Endothelial cell of umbilical vein (primary cell): ENCODE data around the gene TIGD4. TPM values are rescaled to one million over a fixed set of nuclear protein-coding genes. Genes with fewer than 3 reads are reported as not detected.

ENCODE experiments used
- BruUV-seq: library from RNA; stranded (reverse); fragments of 400-500 nt; replicated peaks from 2 replicates; lab custom pipeline; 2021; lab: Mats Ljungman, UMichigan
- CTCF ChIA-PET: fragments of 300-600, 350-600 bp; sonication (Branson Sonifier 250); formaldehyde crosslinking; loops from one replicate; lab custom pipeline; 2021; ENCODE audit warnings: antibody characterized with exemption, inconsistent platforms; lab: Charles Lee
- POLR2A ChIA-PET: fragments of 300-600, 350-600 bp; sonication (Branson Sonifier 250); formaldehyde crosslinking; loops from one replicate; lab custom pipeline; 2021; ENCODE audit warnings: antibody characterized with exemption, inconsistent platforms; lab: Charles Lee
- DNase-seq: peaks from one replicate; pipeline ENCODE4 v3.0.0-alpha.2; 2011; ENCODE audit warnings: low read depth, low spot score
- FAIRE-seq: peaks from 2 replicates; lab custom pipeline; 2011; peaks lifted over from hg19 to GRCh38; lab: Jason Lieb, UNC
- H2AFZ ChIP-seq: 2 replicates; pipeline ENCODE4 v1.6.0; 2012; ENCODE audit warnings: low read depth, low read length, control low read depth, inconsistent platforms
- H3K27ac ChIP-seq: 2 replicates; pipeline ENCODE4 v1.5.1; 2011; ENCODE audit warnings: low read depth, mild to moderate bottlenecking, control low read depth, low read length, moderate library complexity; ENCODE audit not compliant: insufficient read depth
- H3K27me3 ChIP-seq, 2 experiments: 2 replicates each; pipeline versions ENCODE4 v1.6.0 to v1.6.1; 2011; ENCODE audit warnings: low read length in 2 of 2, mixed read lengths in 1 of 2; ENCODE audit not compliant: control insufficient read depth in 2 of 2, insufficient read depth in 2 of 2
- H3K36me3 ChIP-seq, 2 experiments: 2 replicates in 1 of 2; 3 replicates in 1 of 2; pipeline ENCODE4 v1.5.1; 2011; ENCODE audit warnings: low read length in 2 of 2, mild to moderate bottlenecking in 1 of 2, moderate library complexity in 1 of 2; ENCODE audit not compliant: control insufficient read depth in 2 of 2, insufficient read depth in 2 of 2; ENCODE audit errors: extremely low read depth in 1 of 2
- H3K4me1 ChIP-seq: 3 replicates; pipeline ENCODE4 v1.5.1; 2011; ENCODE audit warnings: mild to moderate bottlenecking, low read length; ENCODE audit not compliant: control insufficient read depth, insufficient read depth; ENCODE audit errors: extremely low read depth
- H3K4me2 ChIP-seq: 2 replicates; pipeline ENCODE4 v1.6.1; 2011; ENCODE audit warnings: low read length, control low read depth, mixed read lengths; ENCODE audit not compliant: insufficient read depth
- H3K4me3 ChIP-seq, 3 experiments: fragments of 200-600 bp in 1 of 3; sonication (generic), shearing (Covaris generic) in 1 of 3; replicated peaks in 1 of 3; 2 replicates each; pipeline ENCODE4 v1.5.1; 2011 to 2016; ENCODE audit warnings: control low read depth in 3 of 3, low read length in 3 of 3, mild to moderate bottlenecking in 2 of 3, inconsistent platforms in 1 of 3, low read depth in 1 of 3, moderate library complexity in 1 of 3; ENCODE audit not compliant: insufficient read depth in 1 of 3
- H3K79me2 ChIP-seq: 2 replicates; pipeline ENCODE4 v1.6.0; 2012; ENCODE audit warnings: low read length, inconsistent platforms; ENCODE audit not compliant: control insufficient read depth, insufficient read depth
- H3K9ac ChIP-seq: replicated peaks from 2 replicates; pipeline ENCODE3; 2011; ENCODE audit warnings: low read length, control low read depth; ENCODE audit not compliant: insufficient read depth; ENCODE audit errors: extremely low read depth
- H3K9me1 ChIP-seq: replicated peaks from 3 replicates; pipeline ENCODE4 v1.6.0; 2011; ENCODE audit warnings: mild to moderate bottlenecking, low read length; ENCODE audit not compliant: control insufficient read depth, insufficient read depth; ENCODE audit errors: extremely low read depth
- H3K9me3 ChIP-seq: replicated peaks from 2 replicates; pipeline ENCODE4 v1.5.1; 2012; ENCODE audit warnings: low read length, inconsistent platforms; ENCODE audit not compliant: control insufficient read depth, insufficient read depth
- H4K20me1 ChIP-seq: replicated peaks from 2 replicates; pipeline ENCODE3; 2011; ENCODE audit warnings: mild to moderate bottlenecking, low read length; ENCODE audit not compliant: control insufficient read depth, insufficient read depth; ENCODE audit errors: extremely low read depth
- CTCF ChIP-seq, 2 donors: IDR thresholded peaks; 1 replicate in 1 of 2; 2 replicates in 1 of 2; pipeline ENCODE4 v1.5.1; 2011; ENCODE audit warnings: low read length in 2 of 2, mild to moderate bottlenecking in 2 of 2, moderate library complexity in 2 of 2, control low read depth in 1 of 2, inconsistent platforms in 1 of 2, low read depth in 1 of 2; ENCODE audit not compliant: insufficient read depth in 1 of 2; ENCODE audit errors: extremely low read depth in 1 of 2
- EZH2 ChIP-seq: IDR thresholded peaks from 2 replicates; pipeline ENCODE4 v1.6.1; 2012; ENCODE audit warnings: borderline replicate concordance, low read depth, mild to moderate bottlenecking, moderate library complexity, low read length, inconsistent platforms; ENCODE audit not compliant: severe bottlenecking
- FOS ChIP-seq: IDR thresholded peaks from 2 replicates; pipeline ENCODE4 v1.6.1; 2011; ENCODE audit warnings: mild to moderate bottlenecking, low read length, moderate library complexity, borderline replicate concordance; ENCODE audit not compliant: insufficient read depth
- GATA2 ChIP-seq: IDR thresholded peaks from 2 replicates; pipeline ENCODE4 v1.7.0; 2011; ENCODE audit warnings: low read depth, mild to moderate bottlenecking, moderate library complexity, mixed read lengths, low read length; ENCODE audit not compliant: insufficient read length, insufficient read depth
- JUN ChIP-seq: IDR thresholded peaks from 2 replicates; pipeline ENCODE4 v1.6.1; 2011; ENCODE audit warnings: borderline replicate concordance, low read depth; ENCODE audit not compliant: insufficient read length, insufficient read depth
- MAX ChIP-seq: IDR thresholded peaks from 2 replicates; pipeline ENCODE4 v1.6.1; 2011; ENCODE audit not compliant: insufficient read depth, insufficient read length
- MYC ChIP-seq: IDR thresholded peaks from one replicate; pipeline ENCODE4 v1.6.1; 2011; ENCODE audit warnings: mild to moderate bottlenecking, low read depth, low read length
- POLR2A ChIP-seq: IDR thresholded peaks from 2 replicates; pipeline ENCODE4 v1.6.1; 2012; ENCODE audit warnings: low read depth, mild to moderate bottlenecking, control low read depth, low read length
- POLR2AphosphoS5 ChIP-seq: IDR thresholded peaks from 2 replicates; pipeline ENCODE4 v1.6.1; 2012; ENCODE audit warnings: low read depth, mild to moderate bottlenecking, control low read depth, low read length, moderate library complexity; ENCODE audit not compliant: insufficient read depth
- dilution Hi-C: fragments of 300-500 bp; cut with MboI; formaldehyde crosslinking; loops from one replicate; pipeline ENCODE4 v1.15.0; 2019; ENCODE audit warnings: low sequenced_read_pairs; ENCODE audit not compliant: extremely low pct_ligation_motif_present
- intact Hi-C: fragments of 100-400 bp; cut with micrococcal nuclease; formaldehyde crosslinking; loops from one replicate; pipeline ENCODE4 v1.10.0; 2022
- polyA plus RNA-seq, 4 experiments: library from polyadenylated mRNA; depleted of rRNA in 3 of 4; stranded (reverse) in 3 of 4; unstranded in 1 of 4; fragments of >200 nt; gene quantifications; 2 replicates each; pipeline versions ENCODE4 v1.2.1 to v1.2.3, GENCODE V29; 2011 to 2012; ENCODE audit warnings: missing spikeins in 1 of 4
- total RNA-seq: library from RNA; stranded (reverse); gene quantifications from 2 replicates; pipeline ENCODE4 v1.2.3, GENCODE V29; 2021

TIGD4 gene
- total and polyA plus RNA-seq, 2 donors (not counting 3 experiments of a cell fraction or from before 2014, with no cell fraction given): 0.03 to 0.18 TPM

- ChIA-PET POLR2A (no interaction called here), CTCF (interaction anchor here (1.3 kb wide), 1 partner anchor 342 kb away, joined by 3 read pairs; no protein-coding TSS in a partner anchor)
- no peaks in the 10 kb centered on the region for H3K9me1 ChIP-seq
- FAIRE-seq (peak; percentile 38), DNase-seq (no peak)
- H3K4me3 ChIP-seq: no peak overlapping the region
- intact Hi-C loops (no loop called here), dilution Hi-C loops (no loop called here)
- peaks cover 57% of the 10 kb centered on the region for H3K79me2 ChIP-seq
- no peaks in the 10 kb centered on the region for H3K27me3 ChIP-seq
- H3K9me3 ChIP-seq: no peaks in the 10 kb centered on the region
- no peaks in the 10 kb centered on the region for H3K36me3 ChIP-seq
- H3K4me2 ChIP-seq: no peak overlapping the region
- H3K4me1 ChIP-seq: peaks cover 13% of the 10 kb centered on the region
- H2AFZ ChIP-seq: no peak overlapping the region
- no peak overlapping the region for H3K27ac ChIP-seq
- no peak for TF ChIP-seq EZH2
- TF ChIP-seq GATA2: no peak
- no TSS peak for BruUV-seq
- H3K9ac ChIP-seq: no peak overlapping the region
- peaks cover 4% of the 10 kb centered on the region for H4K20me1 ChIP-seq
These were observed 6.4 kb upstream of the TIGD4 start for GRCh38 chr4:152785639-152786615.

- FAIRE-seq: no peak
- H3K27me3 ChIP-seq: no peaks in the 10 kb centered on the region
- peaks cover 63% of the 10 kb centered on the region for H3K79me2 ChIP-seq
- dilution Hi-C loops (no loop called here), intact Hi-C loops (no loop called here)
- no peak overlapping the region for H3K9ac ChIP-seq
- BruUV-seq: no TSS peak
- no peak overlapping the region for H3K27ac ChIP-seq
- no peaks in the 10 kb centered on the region for H3K9me1 ChIP-seq
- H4K20me1 ChIP-seq: peaks cover 4% of the 10 kb centered on the region
- TF ChIP-seq GATA2: no peak
- no peak for TF ChIP-seq JUN
- no peak for TF ChIP-seq MYC
- TF ChIP-seq POLR2A: no peak
- TF ChIP-seq POLR2AphosphoS5: no peak
- TF ChIP-seq CTCF (IDR thresholded peaks at IDR 0.05; ENCODE audit: extremely low read depth in 1 of 2, insufficient read depth in 1 of 2, low read depth in 1 of 2, low read length in 2 of 2): no peak
- no peak for TF ChIP-seq EZH2
- no peak for TF ChIP-seq MAX
- TF ChIP-seq FOS: no peak
- POLR2A ChIA-PET: no interaction called here
- H3K9me3 ChIP-seq: no peaks in the 10 kb centered on the region
- no peak overlapping the region for H3K4me2 ChIP-seq
- CTCF ChIA-PET: interaction anchor here (1.3 kb wide), 1 partner anchor 343 kb away, joined by 3 read pairs; no protein-coding TSS in a partner anchor
- H3K4me3 ChIP-seq: no peak overlapping the region
- no peaks in the 10 kb centered on the region for H3K36me3 ChIP-seq
- DNase-seq: no peak
- peaks cover 18% of the 10 kb centered on the region for H3K4me1 ChIP-seq
- H2AFZ ChIP-seq: no peak overlapping the region
These were observed 5.2 kb upstream of the TIGD4 start for GRCh38 chr4:152784490-152785350.
